Measurements from ENCODE around the gene IGLL5. TPM values are rescaled to one million over a fixed set of nuclear protein-coding genes. Genes with fewer than 3 reads are reported as not detected.
"Not testable (repeated sequence)": the region's sequence is repeated elsewhere in the genome, so short reads cannot be mapped to it uniquely, and the experiment has no call there.

Gene IGLL5
- total RNA-seq, 1 donor from 2014 or later = not detected

DNA sequence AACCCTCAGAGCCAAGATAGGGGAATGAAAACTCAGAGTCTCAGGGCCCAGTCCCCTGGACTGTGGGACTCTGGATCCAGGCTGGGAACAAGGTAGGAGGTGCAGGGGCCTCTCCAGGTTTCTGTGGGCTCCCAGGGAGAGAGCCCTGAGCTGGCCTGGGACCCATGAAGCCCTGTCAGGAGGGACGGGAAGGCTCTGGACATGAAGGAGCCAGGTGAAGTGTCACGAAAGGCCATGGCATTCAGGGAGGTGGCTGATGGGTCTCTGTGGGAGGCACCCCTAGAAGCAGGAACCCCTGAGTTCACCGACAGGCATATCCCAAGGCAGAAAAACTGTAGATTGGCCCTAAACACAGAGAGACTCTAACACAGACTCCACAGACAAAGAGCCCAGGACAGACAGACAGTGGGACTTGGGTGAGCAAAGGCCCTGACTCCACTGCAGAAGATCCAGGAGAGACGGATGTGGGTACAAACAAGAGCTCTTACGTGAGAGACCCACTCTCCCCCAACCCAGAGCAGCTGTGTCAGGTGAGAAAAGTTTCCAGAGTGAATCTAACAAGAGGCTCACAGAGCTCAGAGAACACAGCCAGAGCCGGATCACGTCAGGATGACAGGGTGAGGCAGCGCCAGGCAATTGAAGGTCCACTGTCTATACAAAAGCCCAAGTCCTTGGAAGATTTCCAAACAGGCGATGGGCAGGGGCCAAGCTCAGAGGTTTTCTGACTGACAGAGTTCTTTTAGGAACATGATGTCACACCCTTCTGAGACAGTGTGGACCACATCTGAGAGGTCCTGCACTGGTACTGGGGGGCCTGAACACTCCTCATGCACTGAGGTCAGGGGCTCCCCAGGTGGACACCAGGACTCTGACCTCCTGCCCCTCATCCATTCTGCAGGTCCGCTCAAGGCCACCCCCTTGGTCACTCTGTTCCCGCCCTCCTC, 27.4 kb downstream of the IGLL5 start:
- no peak for DNase-seq

DNA sequence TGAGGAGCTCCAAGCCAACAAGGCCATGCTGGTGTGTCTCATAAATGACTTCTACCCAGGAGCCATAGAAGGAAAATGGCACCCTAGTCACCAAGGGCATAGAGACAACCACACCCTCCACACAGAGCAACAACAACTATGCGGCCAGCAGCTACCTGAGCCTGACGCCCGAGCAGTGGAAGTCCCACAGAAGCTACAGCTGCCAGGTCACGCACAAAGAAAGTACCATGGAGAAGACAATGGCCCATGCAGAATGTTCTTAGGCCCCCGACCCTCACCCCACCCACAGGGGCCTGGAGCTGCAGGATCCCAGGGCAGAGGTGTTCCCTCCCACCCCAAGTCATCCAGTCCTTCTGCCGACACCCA, 28.0 kb downstream of the IGLL5 start:
- no peak for DNase-seq

DNA sequence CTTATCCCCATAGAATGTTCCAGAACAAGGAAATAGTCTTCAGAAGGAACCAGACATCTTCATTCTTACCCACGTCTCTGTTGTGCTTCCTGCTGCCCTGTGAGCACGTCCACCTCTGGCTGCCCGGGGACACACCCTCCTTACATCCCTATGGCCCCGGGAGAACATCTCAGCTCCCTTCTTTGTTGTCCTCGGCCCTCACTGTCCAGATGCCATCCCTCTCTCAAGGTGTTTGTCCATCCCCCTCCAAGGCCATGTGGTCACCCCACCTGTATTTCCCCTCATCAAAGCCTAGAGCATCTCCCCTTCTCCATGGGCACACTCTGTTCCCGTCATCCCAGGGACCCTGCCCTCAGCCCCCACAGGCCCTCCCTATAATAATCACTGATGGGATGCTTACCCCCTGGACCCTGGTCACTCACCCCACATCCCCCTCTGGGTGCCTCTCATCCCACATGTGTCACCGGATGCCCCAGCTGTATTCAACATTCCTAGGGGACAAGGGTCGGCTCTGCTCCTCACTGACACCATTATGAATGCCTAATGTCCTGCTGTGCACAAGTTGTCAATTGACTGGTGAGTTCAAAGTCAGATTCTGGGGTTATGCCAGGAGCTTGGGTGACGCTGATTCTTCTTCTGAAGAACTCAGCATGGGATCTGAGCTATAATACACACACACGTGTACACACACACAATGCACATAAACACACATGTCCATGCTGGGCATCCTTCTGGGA, 28.8 kb downstream of the IGLL5 start:
- DNase-seq = no peak

DNA sequence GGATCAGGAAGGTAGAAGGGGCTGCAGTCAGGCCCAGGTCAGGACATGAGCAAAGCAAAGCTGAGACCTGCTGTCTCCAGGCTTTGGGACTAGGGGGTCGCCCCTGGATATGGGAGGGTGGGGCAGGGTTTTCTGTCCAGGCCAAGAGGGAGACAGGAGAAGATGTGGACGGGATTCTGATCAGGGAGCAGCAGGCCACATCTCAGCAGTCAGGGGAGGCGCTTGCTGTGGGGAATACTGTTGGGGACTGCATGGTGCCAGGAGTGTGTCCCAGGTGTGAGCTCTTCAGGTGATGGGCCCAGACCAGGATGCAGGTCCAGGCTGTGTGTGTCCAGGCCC, 29.3 kb downstream of the IGLL5 start:
- no peak for DNase-seq

DNA sequence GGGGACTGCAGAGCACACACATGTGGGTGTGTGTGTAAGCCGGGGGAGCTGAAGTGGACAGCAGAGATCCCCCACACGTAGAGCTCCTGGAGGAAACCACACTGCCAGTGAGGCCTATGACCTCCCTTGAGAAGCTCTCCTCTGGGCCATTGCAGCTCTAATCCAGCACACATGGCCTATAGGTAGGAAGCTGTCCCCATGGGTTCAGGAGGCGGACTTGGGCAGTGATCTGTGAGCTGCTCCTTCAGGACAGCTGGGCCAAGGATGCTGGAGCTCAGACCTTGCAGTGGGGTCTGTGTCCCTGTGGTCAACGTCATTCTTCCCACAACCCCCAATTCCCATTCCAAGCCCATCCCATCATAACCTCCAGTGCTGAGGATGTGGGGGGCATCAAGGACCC, 29.8 kb downstream of the IGLL5 start:
- no peak for DNase-seq

DNA sequence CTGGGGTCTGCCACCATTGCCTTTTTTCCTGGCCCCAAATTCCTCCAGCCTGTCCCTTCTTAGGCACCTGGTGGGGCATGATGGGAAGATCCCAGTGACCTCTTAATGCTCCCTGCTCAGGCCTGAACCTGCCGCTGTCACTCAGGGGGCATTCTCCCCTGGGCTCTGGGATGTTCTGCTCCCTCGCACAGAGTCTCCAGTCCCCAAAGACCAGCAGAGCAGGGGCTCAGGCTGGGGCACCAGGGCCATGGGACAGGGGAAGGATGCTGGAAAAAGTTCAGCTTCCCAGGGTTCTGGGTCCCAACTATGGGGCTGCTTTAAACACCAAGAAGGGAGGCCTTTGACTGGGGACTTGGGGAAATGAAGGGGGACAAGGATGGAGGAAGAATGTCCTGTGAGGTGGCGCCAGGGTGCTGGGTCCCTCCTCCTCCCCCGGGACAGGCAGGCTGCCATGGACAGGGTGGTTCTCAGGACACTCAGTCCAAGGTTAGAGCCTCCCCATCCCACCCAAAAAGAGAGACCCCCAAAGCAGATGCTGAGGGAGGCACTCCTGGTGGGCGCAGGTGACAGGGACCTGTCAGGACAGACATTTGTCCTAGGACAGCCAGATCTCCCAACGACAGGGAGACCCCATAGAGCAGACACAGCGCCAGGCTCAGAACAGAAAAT, 30.8 kb downstream of the IGLL5 start:
- DNase-seq = no peak

DNA sequence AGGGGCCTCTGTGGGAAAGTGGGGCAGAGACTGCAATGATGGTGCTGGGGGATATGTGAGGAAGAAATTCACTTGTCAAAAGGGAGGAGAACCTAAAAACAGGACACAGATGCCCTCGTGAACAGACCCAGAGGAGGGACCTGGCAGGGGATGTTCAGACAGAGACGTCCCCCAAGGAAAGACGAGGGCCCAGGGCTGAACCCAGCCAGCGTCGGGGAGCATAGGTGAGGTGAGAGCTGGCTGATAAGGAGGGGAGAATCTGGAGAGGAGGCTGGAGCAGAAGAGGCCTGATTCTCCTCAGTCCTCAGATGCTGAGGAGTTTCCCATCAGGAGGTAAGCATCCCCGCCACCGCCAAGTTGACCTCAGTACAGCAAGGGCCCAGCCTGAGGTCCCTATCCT, 31.4 kb downstream of the IGLL5 start:
- DNase-seq = no peak

DNA sequence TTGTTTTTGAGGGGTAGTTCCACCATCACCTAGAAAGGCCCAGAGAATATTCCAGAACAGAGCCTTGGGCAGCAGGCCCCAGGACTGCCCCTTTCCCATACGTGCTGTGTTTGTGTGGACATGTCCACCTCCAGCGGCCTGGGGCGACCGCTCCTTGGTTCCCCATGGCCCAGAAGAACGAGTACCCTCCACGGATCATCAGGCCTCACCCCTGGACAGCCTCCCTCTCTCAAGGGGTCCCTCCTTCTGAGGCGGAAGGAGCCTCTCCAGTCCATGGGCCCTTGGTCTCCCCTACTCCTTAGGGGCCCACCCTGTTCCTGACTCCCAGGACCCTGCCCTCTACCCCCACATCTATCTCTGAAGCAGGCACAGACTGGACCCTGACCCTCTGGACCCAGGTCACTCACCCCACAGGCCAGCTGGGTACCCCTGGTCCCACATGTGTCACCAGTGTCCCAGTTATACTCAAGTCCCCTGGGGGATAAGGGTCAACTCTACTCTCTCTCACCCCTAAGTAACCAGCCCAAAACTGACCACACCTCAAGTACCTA, 32.6 kb downstream of the IGLL5 start:
- no peak for DNase-seq

DNA sequence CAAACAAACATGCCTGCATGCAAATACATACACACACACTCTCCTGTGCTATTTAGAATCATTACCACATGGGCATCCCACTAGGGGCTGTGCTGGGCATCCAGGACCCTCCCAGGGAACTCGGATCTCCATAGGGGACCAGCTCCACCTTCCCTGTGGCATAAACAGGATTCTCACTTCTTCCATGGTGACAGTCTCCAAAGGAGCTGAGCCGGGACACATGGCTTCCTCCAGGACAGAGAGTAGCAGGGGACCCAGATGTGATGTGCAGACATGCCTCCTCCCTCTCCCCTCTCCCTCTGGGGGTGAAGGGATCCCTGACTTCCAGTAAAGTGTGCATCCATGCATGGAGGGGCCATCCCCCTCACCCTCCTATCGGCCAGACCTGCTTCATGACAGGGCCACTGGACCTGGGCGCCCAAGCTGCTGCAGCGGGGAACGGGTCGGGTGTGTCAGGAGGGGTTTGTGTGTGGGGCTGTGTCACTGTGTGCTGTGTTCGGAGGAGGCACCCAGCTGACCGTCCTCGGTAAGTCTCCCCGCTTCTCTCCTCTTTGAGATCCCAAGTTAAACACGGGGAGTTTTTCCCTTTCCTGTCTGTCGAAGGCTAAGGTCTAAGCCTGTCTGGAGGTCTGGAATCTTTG, 33.4 kb downstream of the IGLL5 start:
- no peak for DNase-seq

DNA sequence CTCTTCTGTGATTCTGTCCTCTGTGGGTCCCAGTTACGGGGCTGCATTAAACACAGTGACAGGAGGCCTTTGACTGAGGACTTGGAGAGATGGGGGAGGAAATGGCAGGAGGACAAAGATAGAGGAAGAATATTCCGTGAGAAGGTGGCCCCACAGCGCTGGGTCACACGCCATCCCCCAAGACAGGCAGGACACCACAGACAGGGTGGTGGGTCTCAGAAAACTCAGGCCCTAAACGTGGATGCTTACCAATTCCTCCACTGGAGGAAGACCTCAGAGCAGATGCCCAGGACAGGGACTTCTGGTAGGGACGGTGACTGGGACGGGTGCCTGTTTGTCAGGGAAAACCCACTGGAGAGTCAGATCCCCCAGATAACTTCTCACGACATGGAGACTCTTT, 34.0 kb downstream of the IGLL5 start:
- no peak for DNase-seq

DNA sequence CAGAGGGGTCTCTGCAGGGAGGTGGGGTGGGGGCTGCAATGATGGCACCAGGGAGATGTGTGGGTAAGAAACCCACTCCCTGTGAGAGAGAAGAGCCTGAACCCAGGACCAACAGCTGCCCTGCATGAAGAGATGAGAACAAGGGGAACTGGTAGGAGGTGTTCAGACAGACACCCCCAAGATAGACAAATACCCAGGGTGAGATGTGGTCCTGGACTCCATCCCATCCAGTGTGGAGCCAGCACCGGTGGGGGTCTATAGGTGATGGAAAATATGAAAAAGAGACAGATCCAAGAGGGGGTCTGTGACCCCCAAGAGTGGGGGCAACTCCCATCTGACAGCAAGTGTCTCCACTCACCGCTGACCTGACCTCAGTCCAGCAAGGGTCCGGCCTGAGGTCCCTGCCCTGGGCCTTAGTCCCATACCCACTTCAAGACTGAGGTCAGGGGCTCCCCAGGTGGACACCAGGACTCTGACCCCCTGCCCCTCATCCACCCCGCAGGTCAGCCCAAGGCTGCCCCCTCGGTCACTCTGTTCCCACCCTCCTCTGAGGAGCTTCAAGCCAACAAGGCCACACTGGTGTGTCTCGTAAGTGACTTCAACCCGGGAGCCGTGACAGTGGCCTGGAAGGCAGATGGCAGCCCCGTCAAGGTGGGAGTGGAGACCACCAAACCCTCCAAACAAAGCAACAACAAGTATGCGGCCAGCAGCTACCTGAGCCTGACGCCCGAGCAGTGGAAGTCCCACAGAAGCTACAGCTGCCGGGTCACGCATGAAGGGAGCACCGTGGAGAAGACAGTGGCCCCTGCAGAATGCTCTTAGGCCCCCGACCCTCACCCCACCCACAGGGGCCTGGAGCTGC, 34.7 kb downstream of the IGLL5 start:
- not testable (repeated sequence) for DNase-seq

DNA sequence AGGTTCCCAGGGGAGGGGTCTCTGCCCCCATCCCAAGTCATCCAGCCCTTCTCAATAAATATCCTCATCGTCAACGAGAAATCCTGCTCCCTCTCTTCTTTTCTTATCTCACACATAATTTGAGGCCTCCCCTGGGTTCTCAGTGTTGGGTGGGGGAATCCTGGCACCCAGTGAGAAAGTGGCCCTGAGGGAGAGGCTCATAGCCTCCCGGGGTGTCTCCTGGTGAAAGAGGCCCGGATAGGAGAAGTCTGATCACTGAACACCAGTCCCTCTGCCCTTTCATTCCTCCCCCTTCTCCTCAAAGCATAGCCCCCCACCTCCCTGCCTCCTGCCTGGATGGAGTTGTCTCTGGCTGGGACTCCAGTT, 35.3 kb downstream of the IGLL5 start:
- DNase-seq = no peak

DNA sequence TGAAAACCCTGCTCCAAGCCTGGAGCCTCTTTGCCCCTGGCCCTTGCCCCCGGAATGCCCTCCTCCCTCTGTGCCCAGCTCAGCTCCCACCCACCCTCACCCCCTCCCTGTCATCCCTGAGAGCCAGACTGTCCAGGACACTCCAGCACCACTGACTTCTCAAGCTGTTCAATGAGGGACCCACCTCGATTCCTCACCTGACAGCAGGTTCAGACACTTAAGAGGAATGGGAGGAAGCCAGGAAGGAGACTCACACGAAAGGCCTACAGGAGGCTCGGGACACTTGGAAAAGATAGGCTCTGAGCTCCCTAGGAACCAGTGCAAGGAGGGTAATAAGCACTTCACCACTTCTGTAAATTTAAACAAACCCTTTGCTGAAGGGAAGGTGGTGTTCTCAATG, 35.8 kb downstream of the IGLL5 start:
- DNase-seq = no peak

DNA sequence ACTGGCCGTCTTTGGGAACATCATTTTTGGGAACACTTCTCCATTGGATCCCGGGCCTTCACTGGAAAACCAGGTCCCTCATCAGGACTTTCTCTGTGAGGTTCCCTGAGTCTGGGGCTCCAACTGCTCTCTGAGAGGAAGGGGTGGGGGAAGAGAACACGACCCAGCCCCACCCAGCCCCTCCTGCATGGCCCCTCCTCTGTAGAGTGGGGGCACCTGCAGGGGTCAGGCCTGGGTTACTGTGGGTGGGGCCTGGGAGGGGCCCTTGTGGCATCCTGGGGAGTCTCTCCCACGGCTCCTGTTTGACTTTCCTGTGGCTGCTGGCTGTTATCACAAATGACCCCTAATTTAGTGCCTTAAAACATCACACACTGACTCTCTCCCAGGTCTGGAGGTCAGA, 36.3 kb downstream of the IGLL5 start:
- no peak for DNase-seq

DNA sequence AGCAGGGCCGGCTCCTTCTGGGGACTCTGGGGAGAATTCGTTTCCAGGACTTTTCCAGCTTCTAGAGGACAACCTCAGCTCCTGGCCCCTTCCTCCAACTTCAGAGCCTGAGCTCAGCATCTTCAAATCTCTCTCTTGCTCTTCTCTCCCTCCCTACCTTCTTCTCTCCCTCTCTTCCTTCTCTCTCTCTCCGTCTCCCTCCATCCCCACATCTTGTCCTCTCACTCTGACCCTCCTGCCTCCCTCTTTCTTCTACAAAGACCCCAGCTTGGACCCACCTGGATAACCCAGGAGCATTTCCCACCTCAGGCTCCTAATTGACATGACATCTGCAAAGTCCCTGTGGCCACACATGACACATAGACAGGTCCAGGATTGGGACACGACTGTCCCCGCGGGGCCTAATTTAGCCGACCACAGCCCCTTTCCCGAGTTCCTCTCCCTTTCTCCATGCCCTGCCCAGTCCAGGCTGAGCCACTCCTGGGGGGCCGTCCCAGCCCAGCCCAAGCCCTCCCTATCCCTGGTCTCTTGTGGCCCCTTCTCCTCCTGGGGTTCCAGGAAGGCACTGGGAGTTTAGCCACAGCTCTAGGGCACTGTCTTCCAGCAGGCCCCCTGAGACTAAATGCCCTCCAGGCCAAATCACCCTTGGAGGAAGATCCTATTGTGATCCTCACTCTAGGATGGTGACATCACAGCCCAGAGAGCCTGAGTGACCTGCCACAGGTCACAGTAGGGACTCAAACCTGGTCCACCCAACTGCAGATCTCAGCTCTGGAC, 36.9 kb downstream of the IGLL5 start:
- DNase-seq = no peak

DNA sequence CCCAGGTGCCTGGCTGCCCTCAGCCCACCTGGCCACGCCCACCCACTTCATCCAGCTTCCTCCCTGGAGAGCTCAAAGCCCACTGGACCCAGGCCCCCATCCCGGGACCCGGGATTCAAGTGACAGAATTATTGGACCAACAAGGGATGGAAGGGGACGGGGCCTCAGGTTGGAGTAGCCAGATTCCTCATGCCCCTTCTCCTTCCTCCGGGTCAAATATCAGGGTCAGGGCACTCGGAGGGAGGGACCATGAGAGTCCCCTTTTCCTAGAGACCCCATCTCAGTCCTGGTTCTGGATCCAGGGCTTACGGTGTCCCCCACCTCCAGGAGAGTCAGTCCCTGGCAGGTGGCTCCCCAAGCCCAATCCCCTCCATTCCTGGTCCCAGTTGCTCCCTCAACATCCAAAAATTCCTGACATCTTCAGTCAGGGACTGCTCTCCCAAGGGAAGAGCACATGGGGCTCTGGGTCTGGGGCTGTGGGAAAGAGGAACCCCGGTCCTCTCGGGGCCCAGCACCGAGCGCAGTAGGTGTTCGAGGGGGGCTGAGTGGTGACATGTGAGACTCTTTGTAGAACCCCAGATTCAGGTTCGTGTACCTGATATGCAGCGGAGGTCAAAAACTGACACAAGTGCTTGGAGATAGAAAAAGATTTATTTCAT, 37.7 kb downstream of the IGLL5 start:
- DNase-seq = no peak

DNA sequence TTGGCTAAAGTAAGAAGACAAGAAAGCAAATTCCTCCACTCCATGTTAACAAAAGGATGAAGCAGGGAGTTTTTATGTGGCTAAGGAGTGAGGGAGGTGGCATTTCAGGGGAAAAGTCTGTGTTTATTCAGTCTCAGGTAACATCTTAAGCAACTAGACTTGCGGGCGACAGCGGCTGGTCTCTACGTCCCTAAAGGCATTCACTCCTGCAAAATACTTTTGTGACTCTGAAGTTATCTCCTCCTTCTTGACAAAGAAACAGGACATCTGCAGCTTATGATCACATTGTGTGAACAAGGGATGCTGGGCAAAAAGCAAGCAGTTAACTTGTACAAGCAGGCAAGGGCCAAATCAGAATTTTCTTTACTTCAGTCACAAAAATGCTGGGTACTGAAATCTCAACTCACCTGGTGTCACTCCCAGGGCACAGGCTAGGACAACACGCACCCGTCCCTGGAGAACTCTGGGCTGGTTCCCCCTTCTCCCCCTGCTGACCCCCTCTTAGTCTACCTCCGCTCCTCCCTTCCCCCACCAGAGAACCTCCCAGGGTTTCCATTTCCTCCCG, 38.3 kb downstream of the IGLL5 start:
- no peak for DNase-seq

DNA sequence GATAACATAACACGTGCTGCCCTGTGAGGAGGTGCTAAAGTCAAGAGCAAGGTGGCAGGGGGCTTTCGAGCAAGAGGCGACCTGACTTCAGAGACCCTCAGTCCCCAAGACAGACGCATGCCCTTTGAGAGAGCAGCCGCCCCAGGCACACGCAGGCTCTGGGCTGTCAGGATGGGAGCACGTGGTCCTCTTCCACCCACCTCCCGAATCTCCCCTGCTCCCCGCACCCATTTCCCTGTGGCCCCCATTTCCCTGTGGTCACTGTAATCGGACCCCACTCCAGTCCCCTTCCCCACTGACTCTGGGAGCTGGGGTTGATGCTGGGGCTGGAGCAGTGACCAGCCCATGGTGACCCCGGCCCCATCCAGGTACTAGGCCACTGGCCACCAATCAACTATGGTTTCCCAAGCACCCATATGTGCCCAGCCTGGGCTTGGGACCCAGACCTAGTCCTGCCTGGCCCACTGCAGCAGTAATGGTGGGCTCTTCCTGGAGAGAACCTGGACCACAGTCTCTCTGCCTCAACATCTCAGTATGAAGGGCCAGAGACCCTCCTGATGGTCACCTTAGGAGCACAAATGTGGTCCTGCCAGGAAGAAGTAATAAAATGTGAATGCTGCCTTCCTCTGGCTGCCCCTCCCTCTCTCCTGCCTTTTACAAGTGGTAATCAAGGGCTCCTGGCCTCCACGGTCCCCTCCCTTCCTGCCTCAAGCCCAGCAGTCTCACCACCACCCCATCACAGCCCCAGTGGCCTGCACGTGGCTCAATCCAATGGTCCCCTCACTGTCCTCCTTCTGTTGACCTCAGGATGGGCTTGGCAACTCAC, 39.0 kb downstream of the IGLL5 start:
- no peak for DNase-seq

Data from occipital lobe (tissue), 2 donors.